NCI-H2196 treated with DMSO at 0.1 percent for 48 hours (cell line): ENCODE data around the gene TKT.

Experiments used
- DNase-seq: peaks from one replicate; lab custom pipeline; 2025; ENCODE audit not compliant: unreplicated experiment; lab: John Stamatoyannopoulos, UW

TKT gene

DNA sequence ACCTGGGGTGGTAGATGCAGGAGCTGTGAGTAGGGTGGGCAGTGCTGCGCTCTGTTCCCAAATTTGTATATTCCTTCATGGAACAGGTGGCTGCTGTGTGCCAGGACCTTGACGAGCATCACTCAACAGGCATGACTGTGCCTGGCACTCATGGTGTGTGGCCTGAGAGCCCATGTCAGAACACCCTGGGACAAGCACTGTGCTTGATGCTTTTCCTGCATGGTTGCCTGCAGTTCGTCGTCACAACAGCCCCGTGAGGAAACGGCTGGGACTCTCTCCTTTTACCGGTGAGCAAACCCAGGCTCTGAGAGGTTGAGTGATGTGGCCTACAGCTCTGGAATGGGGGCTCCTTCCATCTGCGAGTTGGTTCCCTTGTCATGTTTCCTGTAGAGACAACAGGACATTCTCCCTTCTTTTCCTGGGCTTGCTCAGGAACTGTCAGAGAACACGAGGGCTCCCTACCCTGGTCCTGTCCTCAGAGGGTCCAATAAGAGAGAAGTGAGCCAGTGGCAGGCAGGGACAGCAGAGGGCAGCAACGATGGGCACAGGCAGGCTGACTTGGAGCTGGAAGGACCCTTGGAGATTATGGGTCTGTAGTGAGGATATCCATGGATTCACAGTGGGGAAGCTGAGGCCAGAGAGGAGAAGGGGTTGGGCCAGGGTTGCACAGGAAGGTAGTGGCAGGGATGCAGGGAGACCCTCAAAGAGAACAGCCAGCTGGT, 57.4 kb downstream of the TKT start:
- DNase-seq, result no peak

DNA sequence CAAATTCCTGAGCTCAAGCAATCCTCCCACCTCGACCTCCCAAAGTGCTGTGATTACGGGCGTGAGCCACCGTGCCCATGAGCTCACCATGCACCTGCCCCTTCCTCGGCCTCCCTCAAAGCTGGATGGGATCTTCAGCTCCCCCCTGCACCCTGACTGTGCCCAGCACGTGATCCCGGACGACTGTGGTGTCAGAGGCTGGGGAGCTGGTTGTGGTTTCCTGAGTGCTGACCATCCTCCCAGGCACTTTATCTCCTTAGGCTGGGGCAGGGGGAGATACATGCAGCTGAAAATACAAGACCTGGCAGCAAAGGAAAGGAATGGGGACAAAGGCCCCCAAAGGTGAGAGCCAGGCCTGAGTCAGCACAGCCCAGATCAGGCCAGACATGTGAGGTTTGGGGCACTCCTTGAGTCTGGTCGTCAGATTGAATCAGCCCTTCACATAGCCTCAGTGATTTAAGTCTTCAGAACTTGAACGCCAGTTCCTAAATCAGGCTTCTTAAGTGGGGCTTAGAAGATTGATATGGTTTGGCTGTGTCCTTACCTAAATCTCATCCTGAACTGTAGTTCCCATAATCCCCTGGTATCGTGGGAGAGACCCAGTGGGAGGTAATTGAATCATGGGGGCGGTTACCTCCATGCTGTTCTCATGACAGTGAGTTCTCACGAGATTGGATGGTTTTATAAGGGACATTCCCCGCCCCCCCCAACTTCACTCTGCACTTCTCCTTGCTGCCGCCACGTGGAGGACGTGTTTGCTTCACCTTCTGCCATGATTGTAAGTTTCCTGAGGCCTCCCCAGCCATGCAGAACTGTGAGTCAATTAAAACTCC, 59.0 kb downstream of the TKT start:
- no peak for DNase-seq

DNA sequence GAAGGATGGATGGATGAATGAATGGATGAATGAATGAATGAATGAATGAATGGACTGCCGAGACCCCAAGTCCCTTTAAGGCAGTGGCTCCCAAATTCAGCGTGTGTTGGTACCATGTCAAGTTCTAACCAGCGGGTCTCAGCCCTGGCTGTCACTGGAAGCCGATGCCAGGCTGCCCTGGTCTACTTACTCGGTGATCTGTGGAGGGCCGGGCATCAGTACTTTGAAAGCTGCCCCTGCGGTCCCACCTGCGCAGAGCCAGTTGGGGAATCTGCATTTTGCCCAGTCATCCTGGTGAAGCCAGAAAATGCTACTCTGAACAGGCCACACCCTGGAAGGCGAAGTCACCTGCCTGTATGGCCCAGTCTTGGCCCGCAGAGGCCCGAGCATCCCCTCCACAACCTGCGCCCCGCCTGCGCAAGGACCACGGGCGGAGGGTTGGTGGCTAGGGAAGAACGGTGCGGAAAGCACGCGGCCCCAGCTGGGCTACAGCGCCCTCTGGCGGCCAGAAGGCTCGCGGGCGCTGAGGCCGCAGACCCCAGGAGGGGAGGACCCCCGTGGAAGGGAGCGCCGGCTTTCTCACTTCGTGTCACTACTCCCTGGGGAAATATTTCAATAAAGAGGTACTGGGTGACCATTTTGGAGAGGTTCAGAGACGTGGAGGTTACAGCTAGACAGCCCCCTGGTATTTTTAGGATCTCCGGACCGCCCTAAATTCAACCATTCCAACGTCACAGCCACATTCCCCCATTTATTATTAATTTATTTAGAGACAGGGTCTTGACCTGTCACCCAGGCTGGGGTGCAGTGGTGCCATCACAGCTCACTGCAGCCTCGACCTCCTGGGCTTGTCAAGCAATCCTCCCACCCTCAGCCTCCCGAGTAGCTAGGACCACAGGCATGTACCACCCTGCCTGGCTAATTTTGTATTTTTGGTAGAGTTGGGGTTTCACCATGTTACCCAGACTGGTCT, 59.9 kb downstream of the TKT start:
- DNase-seq, result no peak

DNA sequence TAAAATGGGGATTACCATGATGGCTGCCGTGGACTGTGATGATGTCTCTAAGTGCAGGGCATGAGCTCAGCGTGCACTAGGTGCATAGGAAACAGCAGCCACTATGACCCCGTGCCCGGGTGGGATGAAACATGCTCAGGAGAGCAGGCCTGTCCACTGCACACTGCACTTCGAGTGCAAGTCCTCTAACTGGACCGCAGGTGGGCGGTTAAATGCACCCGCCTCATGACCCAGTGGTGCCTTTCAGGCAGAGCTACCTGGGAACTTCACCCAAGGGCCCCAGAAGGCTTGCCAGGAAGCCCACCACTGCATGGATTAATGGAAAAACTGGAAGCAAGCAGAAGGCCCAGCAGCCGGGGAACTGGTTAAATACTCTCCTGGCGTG, 60.8 kb downstream of the TKT start:
- DNase-seq, result no peak

DNA sequence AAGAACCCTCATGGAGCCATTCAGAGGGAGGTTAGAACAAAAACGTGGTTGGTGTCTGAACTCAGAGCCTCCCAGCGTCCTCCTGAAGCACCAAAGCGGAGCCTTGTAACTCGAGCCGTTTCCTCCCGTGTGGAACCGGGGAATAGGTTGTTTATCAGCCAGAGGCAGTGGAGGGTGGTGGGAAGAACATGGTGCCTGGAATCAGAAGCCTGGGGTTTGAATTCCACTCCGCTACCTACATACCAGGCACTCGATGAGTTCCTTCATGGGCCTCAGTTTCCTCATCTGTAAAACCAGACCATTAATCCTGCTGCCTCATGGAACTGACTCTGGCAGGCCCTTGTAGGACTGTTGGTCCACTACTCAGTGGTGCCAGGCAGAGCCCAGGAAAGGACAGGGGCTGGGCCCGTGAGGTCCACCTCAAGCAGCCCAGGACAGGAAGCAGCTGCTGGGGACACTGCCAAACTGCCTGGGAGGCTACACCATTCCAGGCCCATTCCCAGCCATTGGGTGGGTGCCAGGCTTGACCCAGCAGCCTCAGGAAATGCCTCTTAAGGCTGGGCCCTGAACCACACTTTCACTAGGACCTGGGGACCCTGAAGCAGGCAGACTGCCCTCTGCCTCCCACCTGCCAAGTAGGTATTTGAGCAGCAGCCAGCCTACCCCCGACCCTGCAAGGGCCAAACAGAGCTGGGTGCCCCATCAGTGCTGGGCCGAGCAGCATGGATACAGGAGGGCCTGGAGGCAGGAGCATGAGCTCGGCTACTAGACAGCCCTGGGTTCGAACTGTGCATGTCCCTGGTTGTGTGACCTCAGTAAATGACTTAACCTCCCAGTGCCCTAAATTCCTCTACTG, 61.4 kb downstream of the TKT start:
- DNase-seq, result no peak

DNA sequence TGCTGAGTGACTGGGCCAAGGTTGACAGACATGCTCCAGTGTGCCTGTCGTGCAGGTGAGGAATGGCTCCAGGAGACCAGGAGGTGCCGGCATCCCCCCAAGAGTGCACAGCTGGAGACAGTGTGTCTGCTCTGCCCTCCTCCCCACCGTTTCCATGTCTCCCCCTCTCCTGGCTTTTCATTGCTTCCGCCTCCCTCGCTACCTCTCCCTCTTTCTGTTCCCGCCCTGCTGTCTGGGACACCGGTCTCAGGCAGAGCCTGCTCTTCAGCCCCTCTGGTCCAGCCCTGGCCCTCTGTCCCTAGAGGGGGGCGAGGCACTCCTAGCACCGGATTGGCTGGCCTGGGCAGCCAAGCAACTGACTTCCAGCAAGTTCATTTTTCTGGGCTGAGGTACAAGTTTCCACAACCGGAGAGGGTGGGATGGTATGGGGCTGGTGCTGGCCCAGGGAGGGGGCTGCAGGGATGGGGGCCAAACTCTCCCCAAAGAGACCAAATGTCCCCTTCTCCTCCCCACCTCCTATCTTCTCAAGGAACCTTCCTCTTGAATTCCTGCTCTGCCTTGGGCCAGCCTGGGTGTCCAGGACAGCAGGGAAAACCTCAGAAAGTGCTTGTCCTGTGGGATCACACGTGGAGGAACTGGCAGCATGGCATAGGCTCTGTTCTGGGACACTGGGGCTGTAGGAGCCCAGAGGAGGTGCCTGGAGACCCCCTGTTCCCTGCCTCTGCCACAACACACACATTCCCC, 62.2 kb downstream of the TKT start:
- DNase-seq, result no peak

DNA sequence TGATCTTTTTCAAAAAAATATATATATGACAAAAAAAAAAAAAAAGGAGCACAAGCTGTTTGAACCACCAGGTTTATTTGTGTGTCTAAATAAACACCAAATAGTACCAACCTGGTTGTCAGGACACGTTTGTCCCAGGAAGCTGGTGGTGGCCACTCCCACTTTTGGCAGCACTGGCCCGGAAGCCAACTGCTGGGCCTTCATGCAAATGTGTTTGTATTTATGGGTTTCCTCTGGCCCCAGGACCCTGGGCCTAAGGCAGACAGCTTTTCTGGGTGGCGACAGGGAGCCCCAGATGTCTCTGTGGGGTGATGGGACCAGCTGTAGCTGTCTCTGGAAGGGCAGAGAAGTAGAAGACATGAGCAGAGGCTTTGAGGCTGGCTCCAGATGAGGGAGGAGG, 63.2 kb downstream of the TKT start:
- DNase-seq, result no peak

DNA sequence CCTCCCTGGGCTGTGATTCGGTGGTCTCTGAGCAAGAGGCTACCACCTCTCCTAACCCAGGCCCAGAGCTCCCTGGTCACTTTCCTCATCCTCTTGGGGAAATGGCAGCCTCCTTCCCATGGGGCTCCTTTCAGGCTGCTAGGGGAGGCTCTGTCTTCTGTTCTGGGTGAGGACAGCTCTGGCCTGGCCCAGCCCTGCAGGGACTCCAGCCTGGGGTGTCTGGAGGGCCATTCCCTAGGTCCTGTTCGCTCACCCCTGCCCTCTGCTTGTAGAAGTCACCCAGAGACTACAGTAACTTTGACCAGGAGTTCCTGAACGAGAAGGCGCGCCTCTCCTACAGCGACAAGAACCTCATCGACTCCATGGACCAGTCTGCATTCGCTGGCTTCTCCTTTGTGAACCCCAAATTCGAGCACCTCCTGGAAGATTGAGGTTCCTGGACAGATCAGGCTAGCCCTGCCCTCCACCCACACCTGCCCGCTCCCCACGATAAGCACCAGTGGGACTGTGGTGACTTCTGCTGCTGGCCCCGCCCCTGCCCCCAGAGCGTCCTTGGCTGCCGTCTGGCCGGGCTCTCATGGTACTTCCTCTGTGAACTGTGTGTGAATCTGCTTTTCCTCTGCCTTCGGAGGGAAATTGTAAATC, 63.9 kb downstream of the TKT start:
- DNase-seq, result no peak

DNA sequence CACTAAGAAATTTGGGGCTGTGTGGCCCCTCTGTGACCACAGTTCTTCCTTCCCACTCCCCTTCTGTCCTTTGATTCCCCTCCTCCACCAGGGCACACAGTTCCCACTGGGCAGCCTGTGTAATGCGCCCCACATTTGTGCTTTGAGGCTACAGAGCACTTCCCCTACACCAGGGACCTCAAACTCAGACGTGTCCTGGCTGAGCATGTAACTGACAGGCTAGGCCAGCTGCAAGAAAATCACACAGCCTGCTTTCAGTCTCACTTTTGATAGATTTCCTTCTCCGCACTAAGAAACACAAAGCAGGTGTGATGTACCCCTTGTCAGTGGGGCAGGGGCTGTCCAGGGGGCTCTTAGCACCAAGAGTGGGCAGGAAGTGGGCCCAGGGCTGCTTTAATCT, 65.2 kb downstream of the TKT start:
- no peak for DNase-seq

DNA sequence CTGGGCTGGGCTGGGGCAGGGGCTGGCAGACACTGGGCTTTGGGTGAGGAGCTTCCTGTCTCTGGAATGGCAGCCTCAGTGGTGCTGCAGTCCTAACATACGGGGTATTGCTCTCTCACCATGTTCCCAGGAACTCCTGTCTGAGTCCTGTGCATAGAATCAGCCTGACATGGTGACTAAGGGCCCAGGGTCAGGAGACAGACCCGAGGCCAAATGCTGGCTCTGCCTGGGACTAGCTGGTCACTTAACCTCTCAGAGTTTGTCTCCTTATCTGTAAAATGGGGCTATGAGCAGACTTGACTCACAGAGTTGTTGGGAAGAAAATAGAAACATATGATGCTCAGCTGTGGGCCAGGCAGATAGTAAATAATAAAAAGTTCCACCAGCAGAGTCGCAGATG, 66.5 kb downstream of the TKT start:
- no peak for DNase-seq

DNA sequence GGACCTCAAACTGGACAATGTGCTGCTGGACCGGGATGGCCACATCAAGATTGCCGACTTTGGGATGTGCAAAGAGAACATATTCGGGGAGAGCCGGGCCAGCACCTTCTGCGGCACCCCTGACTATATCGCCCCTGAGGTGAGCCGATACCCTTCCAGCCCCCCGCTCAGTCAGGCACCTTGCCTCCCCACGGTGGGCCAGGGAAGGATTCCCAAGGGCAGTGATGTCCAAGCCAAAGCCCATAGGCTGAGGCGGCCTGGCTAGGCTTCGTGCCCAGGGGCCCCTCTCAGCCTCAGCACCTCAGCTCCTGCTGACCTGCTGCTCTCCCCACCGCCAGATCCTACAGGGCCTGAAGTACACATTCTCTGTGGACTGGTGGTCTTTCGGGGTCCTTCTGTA, 67.1 kb downstream of the TKT start:
- no peak for DNase-seq

DNA sequence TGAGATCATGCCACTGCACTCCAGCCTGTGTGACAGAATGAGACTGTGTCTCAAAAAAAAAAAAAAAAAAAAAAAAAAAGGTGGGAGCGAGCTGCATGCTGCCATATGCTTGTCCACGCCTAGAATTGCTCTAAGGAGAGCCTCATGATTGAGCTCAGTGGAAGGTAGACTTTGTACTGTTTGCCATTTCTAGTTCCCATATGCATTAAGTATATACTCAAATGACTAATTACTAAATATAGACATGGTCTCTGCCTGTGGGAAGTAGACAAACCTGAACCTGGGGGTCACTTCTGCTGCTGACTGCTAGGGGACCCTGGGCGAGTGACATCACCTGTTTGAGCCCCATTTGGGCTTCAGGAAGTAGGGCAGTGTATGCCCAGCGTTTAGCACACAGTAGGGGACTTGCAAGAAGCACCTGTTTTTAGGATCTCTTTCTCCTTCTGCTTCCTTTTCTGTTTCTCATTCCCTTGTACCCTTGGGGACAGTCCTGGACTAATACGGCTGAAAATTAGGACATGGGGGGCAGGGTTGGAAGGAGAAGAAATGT, 67.6 kb downstream of the TKT start:
- no peak for DNase-seq

DNA sequence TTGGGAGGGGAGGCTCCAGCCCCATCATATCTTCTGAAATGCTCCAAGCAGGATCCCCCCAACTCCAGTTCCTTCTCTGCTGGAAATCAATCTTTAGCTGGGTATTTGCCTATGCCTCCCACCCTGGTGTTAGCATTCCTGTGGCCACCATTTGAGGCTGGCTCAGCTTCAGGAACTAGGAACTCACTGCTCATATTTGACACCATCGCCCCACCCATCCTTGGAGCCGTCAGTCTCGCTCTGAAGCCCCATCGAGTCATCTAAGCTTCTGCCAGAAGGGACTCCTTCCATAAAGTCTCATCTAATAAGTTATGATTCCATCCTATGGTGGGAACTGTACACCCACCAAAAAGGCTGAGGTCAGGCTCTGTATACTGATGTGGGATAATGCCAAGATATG, 68.4 kb downstream of the TKT start:
- no peak for DNase-seq

DNA sequence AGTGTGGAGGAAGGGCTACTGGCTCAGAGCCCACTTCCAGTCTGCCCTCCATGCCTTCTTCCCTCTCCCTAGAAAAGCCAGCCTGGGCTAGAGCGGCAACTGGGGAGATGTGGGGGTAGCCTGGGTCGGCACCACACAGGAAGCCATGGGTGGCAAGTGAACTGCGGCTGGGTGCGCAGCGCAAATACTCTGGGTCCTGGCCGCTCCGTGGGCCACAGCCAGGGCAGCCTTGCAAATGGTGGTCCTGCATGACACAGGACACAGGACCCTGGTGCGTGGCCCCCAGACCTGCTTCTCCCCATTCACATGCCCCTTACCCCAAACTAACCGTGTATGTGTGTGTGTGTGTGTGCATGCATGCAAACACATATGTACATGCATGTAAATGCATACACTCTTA, 69.1 kb downstream of the TKT start:
- no peak for DNase-seq

DNA sequence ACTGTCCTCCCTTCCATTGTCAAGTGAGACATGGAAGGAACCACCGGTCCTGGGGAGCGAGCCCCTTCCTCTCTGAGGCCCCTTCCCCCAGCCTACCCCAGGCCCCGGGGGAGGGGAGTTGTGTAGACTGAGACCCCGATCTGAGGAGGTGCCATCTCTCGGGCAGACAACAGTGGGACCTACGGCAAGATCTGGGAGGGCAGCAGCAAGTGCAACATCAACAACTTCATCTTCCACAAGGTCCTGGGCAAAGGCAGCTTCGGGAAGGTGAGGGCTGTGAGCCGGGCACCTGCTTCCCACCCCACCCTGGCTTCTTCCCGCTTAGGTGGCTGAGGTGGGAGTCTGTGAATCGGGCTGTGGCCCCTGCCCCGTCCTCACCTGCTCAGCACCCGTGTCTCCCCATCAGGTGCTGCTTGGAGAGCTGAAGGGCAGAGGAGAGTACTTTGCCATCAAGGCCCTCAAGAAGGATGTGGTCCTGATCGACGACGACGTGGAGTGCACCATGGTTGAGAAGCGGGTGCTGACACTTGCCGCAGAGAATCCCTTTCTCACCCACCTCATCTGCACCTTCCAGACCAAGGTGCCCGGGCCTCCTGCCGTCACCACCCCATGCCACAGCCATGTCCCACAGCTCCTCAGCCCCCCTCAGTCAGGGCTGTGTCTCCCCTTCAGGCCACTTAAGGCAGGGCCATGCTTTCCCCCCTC, 69.9 kb downstream of the TKT start:
- no peak for DNase-seq

DNA sequence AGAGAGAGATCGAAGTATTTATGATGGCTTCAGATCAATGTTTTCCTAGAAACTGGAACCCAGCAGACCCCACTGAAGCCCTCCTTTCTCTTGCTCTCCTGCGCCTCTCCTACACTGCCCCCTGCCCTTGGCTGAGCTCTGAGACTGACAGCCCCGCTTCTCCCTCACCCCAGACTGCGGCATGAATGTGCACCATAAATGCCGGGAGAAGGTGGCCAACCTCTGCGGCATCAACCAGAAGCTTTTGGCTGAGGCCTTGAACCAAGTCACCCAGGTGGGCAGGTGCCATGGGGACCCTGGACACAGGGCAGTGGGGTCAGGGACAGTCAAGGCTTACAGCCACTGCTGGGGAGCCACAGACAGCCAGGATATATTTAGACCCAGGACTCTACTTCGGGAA, 71.1 kb downstream of the TKT start:
- DNase-seq, result no peak

DNA sequence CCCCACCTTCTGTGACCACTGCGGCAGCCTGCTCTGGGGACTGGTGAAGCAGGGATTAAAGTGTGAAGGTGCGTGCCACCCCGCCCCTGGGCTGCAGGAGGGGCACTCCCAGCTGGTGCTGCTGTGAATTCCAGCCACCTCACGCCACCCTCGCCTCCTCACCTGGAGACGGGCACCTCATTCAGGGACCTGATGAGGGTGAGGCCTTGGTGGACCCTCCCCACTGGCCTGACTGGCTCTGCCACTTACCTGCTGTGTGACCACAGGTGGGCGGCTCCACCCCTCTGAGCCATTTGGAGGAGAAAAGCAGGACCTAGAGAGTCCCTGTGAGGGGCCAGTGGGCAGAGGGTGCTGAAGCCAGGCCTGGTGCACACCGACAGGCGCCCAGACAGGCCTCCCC, 72.3 kb downstream of the TKT start:
- no peak for DNase-seq

DNA sequence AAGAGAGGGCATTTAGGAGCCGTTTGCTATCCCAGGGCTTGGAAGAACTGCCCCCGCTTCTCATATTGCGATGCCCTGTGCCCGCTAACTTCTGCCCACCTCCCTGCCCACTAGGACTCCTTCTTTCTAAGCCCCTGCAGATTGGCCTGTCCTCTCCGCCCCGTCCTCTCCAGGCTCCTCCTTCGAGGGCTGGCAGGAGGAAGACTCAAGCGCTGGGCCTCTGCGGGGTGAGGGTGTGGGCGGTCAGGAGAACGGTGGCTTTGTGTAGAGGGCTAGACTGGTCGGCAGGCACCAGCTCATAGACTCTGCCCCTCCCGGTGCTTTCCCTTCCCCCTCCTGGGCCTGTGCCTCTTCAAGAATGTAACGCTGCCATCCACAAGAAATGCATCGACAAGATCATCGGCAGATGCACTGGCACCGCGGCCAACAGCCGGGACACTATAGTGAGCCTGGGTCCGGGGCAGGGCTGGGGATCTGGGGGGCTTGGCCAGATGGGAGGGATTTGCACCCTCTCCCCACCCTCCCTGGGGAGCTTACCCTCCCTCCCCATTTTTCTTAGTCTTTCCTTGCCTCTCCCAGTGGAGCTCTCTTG, 73.0 kb downstream of the TKT start:
- no peak for DNase-seq
